ENCODE data around the gene CAMTA1. TPM values are rescaled to one million over a fixed set of nuclear protein-coding genes. Genes with fewer than 3 reads are reported as not detected.

The CAMTA1 gene
- total RNA-seq, 2 experiments from 2014 or later: 43.9 to 73.3 TPM

DNA sequence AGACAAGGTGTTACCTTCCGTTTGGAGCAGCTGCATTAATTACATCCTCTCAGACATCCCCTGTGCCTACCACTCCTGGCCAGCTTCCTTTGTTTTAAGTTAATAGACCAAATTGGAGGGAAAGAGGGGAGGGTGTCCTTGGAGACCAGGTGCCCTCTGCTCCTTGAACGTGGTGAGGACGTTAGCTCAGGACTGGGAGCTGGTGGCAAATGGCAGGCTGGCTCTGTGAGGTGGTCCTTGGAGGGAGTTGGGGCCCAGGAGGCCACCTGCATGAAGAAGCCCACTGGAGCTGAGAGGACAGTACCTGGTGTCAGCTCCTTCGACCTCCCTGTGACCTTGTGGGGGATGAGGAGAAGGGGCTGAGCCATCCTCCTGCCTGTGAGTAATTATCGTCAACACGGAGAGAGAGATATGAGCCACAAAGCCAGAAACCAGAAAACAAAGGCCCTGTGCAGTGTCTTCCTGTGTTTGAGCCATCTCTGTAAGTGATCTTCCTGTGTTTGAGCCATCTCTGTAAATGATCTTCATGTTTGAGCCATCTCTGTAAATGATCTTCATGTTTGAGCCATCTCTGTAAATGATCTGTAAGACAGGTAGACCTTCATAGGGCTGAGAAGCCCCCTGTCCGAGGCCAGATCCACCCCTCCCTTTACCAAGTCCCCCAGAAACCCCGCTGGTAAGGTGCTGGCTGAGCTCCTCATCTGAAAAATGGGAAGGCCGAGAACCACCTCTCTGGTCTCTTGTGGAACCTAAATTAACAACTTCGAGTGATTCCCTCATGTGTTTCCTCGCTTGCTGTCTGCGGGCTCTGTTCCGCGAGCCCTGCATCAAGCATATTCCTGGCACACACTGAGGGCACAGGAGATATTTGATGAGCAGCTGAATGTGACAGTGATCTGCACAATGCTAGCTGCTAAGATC, 126.0 kb downstream of the CAMTA1 start:
- H3K79me2 ChIP-seq (ENCODE audit: insufficient read depth, low read depth, low read length): no peaks in the 10 kb centered on the region
- POLR2A ChIA-PET: no interaction called here
- TF ChIP-seq, protein P1, sequence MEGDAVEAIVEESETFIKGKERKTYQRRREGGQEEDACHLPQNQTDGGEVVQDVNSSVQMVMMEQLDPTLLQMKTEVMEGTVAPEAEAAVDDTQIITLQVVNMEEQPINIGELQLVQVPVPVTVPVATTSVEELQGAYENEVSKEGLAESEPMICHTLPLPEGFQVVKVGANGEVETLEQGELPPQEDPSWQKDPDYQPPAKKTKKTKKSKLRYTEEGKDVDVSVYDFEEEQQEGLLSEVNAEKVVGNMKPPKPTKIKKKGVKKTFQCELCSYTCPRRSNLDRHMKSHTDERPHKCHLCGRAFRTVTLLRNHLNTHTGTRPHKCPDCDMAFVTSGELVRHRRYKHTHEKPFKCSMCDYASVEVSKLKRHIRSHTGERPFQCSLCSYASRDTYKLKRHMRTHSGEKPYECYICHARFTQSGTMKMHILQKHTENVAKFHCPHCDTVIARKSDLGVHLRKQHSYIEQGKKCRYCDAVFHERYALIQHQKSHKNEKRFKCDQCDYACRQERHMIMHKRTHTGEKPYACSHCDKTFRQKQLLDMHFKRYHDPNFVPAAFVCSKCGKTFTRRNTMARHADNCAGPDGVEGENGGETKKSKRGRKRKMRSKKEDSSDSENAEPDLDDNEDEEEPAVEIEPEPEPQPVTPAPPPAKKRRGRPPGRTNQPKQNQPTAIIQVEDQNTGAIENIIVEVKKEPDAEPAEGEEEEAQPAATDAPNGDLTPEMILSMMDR (conservative IDR thresholded peaks at IDR 0.05; ENCODE audit: low read length): no peak
- no peak for TF ChIP-seq EZH2phosphoT487 (IDR thresholded peaks at IDR 0.05; ENCODE audit: borderline replicate concordance, low read depth, low read length)
- H3K4me3 ChIP-seq (ENCODE audit: low read depth, low read length, poor library complexity, severe bottlenecking): no peak overlapping the region
- no TSS peak for BruUV-seq (replicated peaks)
- no peak overlapping the region for H3K4me2 ChIP-seq (ENCODE audit: low read length)
- CTCF ChIA-PET (ENCODE audit: unreplicated experiment): no interaction called here
- DNase-seq (ENCODE audit: low spot score): no peak
- no peaks in the 10 kb centered on the region for H3K9me2 ChIP-seq (ENCODE audit: insufficient read depth, low read length)
- intact Hi-C loops (cut with micrococcal nuclease; ENCODE audit: unreplicated experiment): no loop called here
- H3K4me1 ChIP-seq (ENCODE audit: insufficient read depth, low read length, poor library complexity, severe bottlenecking): no peaks in the 10 kb centered on the region
- H3K9me3 ChIP-seq (ENCODE audit: low read length): no peaks in the 10 kb centered on the region
- H4K20me1 ChIP-seq (ENCODE audit: insufficient read depth, low read length): no peaks in the 10 kb centered on the region
- no peak overlapping the region for H2AFZ ChIP-seq (ENCODE audit: low read length)
- no peaks in the 10 kb centered on the region for H3K36me3 ChIP-seq (ENCODE audit: insufficient read depth, low read length)
- H3K27ac ChIP-seq (ENCODE audit: low read depth, low read length, poor library complexity, severe bottlenecking): no peak overlapping the region

DNA sequence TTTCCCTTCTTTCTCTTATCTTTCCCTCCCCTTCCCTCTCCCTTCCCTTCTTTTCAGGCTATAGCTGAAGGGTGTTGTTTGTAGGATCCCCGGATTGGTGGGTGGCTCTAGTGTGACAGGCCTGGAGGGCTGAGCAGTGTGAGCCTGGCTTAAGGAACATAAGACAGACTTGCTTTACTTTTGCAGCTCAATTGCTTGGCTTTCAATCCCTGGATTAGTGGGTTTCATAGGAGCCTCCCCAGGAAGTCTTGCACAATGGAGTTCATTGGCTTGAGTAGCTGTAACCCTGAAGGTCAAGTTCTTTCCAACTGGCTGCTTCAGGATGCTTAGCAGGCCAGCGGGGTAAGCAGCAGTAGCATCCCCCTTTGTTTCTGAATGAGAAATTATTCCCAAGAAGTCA, 126.7 kb downstream of the CAMTA1 start:
- POLR2A ChIA-PET: interaction anchor here (0.6 kb wide), 1 partner anchor 27 kb away, joined by 3 read pairs; no protein-coding TSS in a partner anchor
- BruUV-seq (replicated peaks): no TSS peak
- no peak overlapping the region for H2AFZ ChIP-seq (ENCODE audit: low read length)

More for the DNA sequence above, 126.7 kb downstream of the CAMTA1 start:
- no peak for DNase-seq (ENCODE audit: low spot score)
- intact Hi-C loops (cut with micrococcal nuclease; ENCODE audit: unreplicated experiment): no loop called here
- no peaks in the 10 kb centered on the region for H3K9me2 ChIP-seq (ENCODE audit: insufficient read depth, low read length)
- TF ChIP-seq EZH2phosphoT487 (IDR thresholded peaks at IDR 0.05; ENCODE audit: borderline replicate concordance, low read depth, low read length): no peak
- TF ChIP-seq, protein P1 (conservative IDR thresholded peaks at IDR 0.05; ENCODE audit: low read length): no peak
- H3K4me1 ChIP-seq (ENCODE audit: insufficient read depth, low read length, poor library complexity, severe bottlenecking): no peaks in the 10 kb centered on the region
- H4K20me1 ChIP-seq (ENCODE audit: insufficient read depth, low read length): no peaks in the 10 kb centered on the region
- H3K36me3 ChIP-seq (ENCODE audit: insufficient read depth, low read length): no peaks in the 10 kb centered on the region
- H3K4me3 ChIP-seq (ENCODE audit: low read depth, low read length, poor library complexity, severe bottlenecking): no peak overlapping the region
- no peak overlapping the region for H3K27ac ChIP-seq (ENCODE audit: low read depth, low read length, poor library complexity, severe bottlenecking)
- H3K79me2 ChIP-seq (ENCODE audit: insufficient read depth, low read depth, low read length): no peaks in the 10 kb centered on the region
- H3K4me2 ChIP-seq (ENCODE audit: low read length): no peak overlapping the region
- H3K9me3 ChIP-seq (ENCODE audit: low read length): no peaks in the 10 kb centered on the region
- CTCF ChIA-PET (ENCODE audit: unreplicated experiment): no interaction called here
